GM21381 (cell line): ENCODE results near the gene MCU.

Source experiments
- ATAC-seq: cut with Tn5 transposase; IDR thresholded peaks from one replicate; pipeline ENCODE4 v1.9.1; 2021; ENCODE audit warnings: mild to moderate bottlenecking, moderate library complexity; ENCODE audit not compliant: unreplicated experiment

Gene MCU

DNA sequence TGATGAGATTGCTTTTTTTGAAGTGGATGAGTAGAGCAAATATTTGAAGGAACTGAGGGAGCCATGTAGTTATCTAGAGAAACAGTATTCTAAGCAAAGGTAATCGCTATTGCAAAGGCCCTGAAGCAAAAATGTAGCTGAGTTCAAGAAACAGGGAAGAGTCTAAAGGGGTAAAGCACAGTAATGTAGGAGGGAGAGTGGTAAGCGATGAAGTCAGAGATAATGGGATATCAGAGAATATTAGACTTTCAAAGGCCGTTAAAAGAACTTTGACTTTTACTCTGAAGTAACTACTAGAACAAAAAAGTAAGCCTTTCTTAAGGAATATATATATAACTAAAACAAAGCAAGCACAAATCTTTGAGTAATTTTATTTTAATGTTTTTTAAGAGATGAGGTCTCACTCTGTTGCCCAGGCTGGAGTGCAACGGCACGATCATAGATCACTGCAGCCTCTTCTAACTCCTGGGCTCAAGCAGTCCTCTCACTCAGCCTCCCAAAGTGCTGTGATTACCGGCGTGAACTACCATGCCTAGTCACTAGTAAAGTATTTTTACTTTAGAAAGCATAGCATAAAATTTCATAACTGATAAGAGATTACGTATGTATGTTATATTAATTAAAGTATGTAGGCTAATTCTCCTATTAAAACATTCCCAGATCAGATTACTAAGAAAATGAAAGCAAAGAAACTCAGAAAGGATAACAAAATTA is 139.9 kb downstream of the MCU start:
- no peak for ATAC-seq

DNA sequence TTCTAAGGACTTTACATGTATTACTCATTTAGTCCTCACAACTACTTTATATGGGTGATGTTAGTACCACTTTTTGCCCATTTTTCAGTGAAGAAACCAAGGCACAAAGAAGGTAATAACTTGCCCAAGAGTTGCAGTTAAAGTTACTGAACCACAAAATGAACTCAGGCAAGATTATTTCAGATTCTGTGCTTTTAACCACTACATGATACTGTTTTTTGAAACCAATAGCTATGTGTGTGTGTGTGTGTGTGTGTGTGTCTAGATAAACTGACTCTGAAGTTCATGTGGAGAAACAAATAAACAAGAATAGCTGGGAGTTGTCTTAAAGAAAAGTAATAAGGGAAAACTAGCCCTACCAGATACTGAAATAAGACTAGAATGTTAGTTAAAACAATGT is 140.8 kb downstream of the MCU start:
- no peak for ATAC-seq

DNA sequence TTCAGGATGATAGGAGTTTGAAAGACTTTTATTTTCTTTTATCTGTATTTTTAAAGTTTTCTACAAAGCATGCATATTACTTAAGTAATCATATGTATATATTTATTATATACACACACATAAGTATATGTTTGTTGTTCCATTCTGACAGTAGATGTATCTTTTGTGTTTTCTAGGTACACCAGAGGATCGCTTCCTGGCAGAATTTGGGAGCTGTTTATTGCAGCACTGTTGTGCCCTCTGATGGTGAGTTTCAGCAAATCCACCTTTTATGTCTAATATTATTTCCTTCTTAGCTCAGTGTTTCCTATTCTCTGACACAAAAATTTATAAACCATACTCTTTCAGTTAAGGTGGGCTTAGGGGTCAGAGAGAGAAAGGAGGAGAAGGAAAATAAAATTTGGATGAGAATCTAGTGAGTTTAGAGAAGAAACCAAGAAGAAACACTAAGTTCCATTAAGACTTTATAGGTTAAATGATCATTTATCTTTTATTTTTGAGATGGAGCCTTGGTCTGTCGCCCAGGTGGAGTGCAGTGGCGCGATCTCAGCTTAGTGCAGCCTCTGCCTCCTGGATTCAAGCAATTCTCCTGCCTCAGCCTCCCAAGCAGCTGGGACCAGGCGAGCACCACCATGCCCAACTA is 142.4 kb downstream of the MCU start:
- no peak for ATAC-seq

DNA sequence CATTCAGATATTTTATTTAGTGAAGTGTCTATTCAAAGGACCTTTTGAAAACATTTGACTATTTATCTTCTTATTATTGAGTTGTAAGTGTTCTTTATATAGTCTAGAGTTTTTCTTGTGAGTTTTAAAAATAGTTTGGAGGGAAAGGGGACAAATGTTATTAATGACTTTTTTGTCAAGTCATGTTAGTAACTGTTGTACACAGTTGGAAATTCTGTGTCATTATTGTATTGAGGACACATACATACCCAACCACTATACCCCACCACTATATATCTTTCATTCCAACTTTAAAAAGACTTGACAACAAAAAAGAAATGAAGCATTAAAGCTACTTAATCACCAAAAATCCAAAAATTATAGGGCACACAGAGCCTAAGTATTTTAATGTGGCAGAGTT is 148.4 kb downstream of the MCU start:
- ATAC-seq: no peak

DNA sequence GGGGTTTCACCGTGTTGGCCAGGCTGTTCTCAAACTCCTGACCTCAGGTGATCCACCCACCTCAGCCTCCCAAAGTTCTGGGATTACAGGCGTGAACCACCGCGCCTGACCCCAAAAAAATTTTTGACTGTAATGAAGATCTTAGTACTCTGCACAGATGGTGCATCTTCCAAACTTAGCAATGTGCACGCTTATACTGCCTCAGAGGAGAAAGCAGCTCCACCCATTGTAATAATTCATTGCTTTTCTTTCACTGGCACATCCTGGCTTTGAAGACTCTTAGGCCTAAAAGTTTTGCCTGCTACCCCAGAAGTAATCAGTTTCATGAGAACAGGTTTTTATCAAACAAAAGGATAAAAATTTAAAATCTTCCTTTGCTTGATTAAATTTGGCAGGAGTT is 149.5 kb downstream of the MCU start:
- no peak for ATAC-seq

DNA sequence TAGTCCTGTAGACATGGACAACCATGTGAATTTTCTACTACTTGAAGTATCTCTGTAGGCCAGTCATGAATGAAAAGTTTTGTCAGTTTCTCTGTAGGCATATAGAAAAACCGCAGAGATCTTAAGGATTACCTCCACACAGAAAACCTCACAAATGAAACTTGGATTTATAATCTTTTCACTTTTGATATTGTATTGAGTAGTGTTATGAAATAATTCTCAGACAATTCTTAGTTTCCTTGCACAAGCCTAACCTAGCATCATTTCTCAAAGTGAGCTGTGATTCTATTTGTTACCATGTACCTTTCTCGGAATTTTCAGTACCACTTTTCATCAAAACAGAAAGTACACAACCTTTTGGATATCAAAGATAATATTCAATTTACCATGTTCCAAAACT is 150.2 kb downstream of the MCU start:
- no peak for ATAC-seq

DNA sequence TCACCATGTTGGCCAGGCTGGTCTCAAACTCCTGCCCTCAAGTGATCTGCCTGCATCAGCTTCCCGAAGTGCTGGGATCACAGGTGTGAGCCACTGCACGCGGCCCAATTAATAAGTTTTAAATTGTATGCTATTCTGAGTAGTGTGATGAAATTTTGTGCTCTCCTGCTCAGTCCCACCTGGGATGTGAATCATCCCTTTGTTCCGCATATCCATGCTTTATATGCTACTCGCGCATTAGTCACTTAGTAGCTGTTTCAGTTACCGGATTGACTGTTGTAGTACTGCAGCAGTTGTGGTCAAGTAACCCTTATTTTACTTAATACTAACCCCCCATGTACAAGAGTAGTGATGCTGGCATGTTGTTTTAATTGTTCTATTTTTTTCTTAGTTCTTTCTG is 154.3 kb downstream of the MCU start:
- no peak for ATAC-seq

DNA sequence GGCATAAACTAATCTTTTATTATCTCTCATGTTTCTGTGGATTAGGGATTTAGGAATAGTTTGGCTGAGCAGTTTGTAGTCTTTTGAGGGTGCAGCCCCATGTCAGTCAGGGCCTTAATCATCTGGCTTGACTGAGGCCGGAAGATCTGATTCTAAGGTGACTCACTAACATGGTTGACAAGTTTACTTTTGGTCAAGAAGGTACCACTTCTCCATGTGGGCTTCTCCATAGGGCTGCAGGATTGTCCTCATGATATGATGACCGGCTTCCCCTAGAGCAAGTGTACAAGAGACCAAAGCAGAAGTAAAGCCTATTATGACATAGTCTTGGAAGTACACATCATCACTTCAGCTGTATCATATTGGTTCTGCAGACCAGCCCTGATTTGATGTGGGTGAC is 155.7 kb downstream of the MCU start:
- ATAC-seq: no peak

DNA sequence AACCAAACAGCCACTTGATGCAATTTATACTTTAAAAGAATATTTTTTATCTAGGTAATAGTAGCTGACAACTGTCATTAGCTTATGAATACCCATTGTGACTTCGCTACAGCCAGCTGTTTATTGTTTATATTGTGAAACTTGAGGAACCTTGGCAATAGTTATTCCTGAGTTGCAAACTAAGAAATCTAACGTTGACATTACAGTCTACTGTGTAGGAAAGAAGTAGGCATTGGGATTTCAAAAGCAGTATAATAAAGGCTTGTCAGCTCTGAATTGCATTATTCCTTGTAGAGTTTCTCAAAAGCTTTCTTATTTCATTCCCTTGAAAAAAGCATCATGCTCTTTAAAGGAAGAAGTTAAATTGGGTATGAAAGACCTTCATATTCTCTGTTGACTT is 158.9 kb downstream of the MCU start:
- no peak for ATAC-seq

DNA sequence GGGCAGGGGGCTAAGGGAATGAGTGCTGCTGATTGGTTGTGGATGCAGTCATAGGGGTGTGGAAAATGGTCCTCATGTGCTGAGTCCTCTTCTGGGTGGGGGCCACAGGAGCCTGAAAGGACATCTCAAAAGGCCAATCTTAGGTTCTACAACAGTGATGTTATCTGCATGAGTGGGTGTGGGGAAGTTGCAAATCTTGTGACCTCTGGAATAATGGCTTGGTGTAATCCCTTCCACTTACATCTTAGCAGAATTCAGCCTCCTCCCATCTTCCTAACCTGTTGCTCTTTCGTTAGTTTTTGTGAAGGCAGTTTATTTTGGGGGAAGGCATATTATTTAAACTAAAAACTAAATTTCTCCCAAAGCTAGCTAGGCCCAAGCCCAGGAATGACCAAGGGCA is 159.6 kb downstream of the MCU start:
- ATAC-seq: no peak

DNA sequence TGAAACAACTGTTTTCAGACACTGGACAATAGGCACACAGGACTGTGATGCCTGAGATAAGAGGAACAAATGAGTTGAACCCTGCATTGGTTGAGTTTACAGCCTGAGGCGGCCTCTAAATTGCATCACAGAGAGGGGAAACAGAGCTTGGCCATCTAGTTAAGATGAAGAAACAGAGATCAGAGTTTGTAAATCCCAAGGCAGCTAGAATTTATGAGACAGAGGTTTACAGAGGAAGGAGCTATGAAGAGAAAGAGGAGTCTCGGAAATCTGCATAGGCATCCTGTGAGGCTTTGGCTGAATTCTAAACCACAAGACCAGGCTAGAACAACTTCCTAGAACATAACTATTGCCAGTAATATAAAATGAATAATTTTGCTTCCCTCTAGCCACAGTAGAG is 160.6 kb downstream of the MCU start:
- no peak for ATAC-seq

DNA sequence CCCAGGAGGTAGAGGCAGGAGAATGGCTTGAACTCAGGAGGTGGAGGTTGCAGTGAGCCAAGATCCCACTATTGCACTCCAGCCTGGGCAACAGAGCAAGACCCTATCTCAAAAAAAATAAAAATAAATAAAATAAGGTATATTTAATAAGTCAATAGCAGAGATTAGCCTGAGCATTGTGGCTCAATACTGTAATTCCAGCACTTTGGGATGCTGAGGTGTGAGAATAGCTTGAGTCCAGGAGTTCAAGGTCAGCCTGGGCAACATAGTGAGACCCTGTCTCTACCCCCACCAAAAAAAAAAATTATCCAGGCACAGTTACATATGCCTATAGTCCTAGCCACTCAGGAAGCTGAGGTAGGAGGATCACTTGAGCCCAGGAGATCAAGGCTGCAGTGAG is 163.2 kb downstream of the MCU start:
- ATAC-seq: no peak

DNA sequence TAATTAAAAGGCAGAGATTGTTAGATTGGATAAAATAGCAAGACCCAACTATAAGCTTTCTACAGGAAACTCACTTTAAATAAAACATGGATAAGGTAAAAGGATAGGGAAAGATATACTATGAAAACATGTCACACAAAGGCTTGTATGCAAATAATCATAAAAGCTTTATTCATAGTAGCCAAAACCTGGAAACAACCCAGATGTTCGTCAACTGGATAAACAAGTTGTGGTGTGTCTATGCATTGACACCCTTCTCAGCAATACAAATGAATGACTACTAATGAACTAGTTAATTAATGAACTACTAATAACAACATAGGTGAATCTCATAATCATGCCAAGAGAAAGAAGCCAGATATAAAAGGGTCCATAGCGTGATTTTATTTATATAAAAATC is 163.8 kb downstream of the MCU start:
- ATAC-seq: no peak

DNA sequence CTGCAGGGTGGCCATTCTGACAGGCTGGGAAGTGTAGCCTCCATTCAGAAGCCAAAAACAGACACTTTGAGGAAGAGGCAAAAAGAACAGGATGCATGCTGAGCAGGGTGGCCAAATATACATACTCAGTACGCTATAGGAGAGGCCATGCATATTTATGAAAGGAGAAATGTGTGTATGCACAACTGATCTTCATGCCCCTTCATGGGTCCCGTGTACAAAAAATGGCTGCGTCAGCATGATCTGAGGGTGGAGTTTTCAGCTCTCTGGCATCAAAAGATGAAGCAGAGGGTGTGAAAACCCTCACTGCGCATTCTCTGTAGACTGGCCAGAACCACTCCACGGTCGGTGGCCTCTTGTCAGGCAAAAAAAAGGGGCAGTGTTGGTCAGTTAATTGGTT is 166.1 kb downstream of the MCU start:
- no peak for ATAC-seq

DNA sequence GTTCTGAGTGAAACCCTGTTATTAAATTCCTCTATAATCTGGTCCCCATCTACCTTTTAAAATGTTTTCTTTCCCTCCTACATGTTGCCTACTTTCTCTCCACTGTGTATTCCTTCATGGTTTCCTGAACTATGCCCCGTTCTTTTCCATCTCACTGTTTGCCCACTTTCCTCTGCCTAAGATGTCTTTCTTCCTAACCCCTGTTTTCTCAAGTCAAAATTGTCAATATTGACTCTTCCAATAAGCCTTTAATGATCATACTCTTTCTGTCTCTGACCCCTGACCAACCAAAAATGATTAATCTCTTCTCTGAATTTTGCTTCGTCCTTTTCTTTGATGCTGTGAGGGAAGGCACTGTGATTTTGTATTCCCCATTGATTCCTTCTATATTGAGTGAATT is 171.0 kb downstream of the MCU start:
- no peak for ATAC-seq

DNA sequence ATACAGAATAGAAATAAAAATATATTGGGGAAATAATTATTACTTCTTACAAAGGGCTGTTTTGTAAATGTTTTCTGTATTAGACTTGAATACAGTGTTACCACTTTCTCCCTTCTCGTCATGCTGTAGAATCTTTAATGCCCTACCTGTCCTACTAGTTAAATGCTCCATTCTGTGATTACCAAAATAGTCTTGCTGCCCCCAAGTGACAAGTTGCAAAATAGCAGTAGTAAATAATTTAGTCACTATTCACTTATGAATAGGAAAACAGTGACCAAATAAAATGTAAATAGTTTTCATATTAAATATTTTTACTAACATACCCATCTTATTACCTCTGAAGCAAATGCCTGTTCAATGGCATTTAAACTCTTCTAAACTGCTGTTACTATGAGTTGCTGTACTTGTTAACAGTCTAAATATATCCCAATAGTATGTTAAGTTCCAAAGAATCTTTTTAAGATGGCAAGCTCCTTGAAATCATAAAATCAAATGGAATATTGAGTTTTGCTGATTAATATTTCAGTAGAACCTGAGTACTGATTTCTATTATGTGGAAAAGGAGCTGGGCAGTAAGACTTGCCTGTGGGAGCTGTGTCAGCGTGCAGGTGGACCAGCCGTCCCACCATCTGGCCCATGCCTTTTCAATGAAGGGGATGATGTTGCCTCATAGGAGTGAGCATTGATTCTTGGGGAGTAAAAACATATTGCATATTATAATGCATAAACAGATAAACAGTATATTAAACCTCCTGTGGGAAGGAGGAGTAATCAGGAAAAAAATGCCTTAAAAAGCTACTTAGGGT is 183.5 kb downstream of the MCU start:
- ATAC-seq: no peak

DNA sequence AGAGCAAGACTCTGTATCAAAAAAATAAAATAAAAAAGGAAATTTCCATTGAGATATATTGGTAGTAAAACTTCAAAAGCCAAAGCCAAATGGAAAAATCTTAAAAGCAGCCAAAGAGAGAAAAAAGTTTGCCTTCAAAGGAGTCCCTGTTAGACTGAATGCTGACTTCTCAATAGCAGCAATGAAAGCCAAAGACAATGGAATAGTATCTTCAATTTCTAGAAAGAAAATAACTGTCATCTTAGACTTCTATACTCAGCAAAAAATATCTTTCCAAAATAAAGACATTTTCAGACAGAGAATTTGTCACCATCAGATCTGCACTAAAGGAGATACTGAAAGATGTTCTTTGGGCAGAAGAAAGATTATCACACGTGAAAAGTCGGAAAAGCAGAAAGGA is 187.3 kb downstream of the MCU start:
- no peak for ATAC-seq

DNA sequence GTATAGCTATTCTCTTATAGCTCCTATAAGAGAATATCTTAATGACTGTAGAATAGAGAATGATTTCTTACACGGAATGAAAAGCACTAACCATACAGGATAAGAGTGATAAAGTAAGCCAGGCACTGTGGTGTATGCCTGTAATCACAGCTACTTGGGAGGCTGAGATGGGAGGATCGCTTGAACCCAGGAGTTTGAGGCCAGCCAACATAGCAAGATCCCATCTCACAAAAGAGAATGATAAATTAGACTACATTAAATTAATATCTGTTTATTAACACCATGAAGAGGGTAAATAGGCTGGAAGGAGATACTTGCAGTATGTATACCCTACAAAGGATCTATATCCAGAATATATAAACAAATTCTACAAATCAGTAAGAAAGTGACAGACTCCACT is 189.3 kb downstream of the MCU start:
- no peak for ATAC-seq

DNA sequence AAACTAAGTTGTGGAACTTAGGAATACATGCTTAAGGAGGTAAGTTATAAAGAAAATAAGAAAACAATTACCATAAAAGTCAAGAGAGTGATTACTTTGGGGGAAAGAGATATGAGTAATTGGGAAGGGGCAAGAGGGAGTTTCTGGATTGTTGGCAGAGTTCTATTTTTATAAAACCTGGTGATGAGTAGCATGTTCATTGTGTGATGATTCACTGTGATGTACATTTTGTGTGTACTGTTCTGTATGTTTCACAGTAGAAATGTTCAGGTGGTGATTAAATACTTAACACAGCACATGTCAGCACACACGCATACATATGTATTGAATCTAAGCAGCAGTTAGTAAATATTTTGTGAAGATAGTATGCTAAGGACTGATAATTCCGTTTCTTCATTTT is 191.9 kb downstream of the MCU start:
- no peak for ATAC-seq

DNA sequence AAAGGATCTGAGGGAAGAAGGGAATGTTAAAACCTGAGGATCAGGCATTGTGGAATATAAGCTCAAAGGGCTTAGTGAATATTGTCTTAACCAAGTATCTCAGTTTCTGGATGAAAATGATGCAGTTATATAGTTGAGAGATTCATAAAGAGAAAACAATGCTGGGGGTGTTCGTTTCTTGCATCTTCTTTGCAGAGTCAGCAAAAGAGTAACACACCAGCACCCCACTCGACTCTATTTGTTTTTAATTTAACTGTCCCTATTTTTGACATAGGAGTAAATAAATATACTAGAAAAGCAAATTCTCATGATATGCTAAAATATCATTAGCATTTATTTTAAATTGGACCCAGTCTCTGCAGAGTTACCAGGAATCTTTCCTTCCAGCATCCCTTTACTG is 194.0 kb downstream of the MCU start:
- no peak for ATAC-seq

DNA sequence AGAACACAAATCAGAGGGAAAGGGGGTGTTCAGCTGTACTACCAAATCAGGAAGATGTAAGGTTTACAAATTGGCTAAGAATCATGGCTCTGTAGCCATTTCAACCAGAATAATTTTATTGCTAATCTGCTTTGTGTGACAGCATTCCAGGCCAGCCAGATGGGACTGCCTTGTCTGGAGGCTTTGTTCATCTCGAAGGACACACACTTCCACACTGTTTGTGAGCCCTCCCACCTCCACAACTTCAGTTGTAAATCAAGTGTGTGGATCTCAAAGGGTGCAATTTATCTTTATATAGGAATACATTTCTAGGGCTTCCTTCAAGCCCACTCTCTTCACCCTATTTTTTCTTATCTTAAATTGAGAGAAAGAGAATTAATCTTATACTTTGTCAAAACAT is 194.7 kb downstream of the MCU start:
- ATAC-seq: no peak

DNA sequence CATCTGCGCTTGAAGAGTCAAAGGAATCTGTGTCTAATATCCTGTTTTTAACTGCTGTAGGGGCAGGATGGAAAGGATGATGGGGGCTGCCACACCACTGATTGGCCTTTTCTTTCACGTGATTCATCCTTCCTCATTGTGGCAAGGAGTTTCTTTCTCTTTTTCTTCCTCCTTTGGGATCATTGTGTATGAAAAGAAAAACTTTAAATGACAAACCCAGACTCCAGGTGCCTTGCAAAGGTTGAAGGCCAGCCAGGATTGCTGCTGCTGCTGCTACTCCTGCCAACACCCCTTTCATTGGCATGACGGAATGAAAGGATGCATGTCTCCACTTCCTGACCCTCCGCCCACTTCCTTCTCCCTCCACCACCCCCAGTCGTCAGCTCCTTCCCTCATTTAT is 195.1 kb downstream of the MCU start:
- no peak for ATAC-seq
